IPS-NIHi7 (cell line): ENCODE results near the gene PON2.

ENCODE experiments used
- DNase-seq: peaks from one replicate; pipeline ENCODE4 v3.0.0; 2012; ENCODE audit warnings: mixed read lengths; ENCODE audit errors: extremely low spot score

The PON2 gene

GRCh38 chr7:95444796-95445195, 10.0 kb upstream of the PON2 start:
- DNase-seq = no peak

- no peak for DNase-seq
Measured at GRCh38 chr7:95441042-95441823, 6.4 kb upstream of the PON2 start.

- no peak for DNase-seq
Measured at GRCh38 chr7:95440394-95441038, 5.7 kb upstream of the PON2 start.

DNA sequence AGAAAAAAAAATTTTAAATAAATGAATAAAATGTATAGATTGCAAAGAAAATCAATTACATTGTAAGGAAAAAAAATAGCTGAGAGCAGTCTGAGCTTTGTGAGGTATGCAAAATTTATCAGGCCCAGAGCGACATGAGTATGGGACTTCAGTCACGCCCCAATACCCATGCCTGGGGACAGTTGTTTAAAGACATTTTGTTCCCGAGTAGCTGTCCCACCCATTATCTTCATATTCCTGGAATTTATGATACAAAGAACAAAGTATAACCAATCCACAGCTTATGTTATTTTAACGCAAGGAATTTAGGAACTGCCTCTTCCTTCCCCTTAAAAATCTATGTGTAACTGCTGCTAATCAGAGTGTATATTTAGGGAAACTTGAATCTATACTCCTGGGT, 1.6 kb upstream of the PON2 start:
- no peak for DNase-seq

- DNase-seq = no peak
Measured at GRCh38 chr7:95435422-95435780, 573 bp upstream of the PON2 start.

GRCh38 chr7:95433952-95434556, 774 bp downstream of the PON2 start:
- no peak for DNase-seq

DNA sequence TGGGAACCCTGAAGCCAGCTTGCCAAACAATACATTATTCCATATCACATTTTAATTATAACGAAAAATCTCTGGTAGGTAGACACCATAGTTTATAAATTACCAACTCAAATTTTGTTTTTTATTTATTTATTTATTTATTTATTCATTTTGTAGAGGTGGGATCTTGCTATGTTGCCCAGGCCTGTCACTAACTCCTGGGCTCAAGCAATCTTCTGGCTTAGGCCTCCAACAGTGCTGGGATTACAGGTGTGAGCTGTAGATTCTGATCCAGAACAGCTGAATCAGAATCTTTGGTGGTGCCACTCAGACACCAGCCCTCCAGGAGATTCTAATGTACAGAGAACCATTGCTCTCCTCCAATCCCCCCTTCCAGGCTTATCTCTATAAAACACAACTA, 1.7 kb downstream of the PON2 start:
- no peak for DNase-seq

DNA sequence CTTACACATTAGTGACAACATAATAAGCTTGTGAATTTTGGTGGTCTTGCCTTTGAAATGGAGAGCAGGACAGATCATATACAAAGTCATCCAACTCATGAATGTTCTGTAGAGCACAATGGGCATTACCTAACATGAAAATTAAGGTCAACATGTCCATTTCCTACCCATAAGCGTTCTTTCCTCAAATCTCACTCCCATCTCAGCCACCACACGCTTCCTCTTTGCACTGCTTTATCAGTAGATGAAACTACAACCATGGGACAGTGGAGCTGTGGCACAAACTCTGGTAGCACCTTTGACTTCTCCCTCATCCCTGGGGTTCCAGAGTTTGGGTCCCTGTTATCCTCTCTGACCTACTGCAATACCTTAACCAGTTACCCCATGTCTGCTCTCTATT, 2.2 kb downstream of the PON2 start:
- no peak for DNase-seq

GRCh38 chr7:95430864-95431263, 4.0 kb downstream of the PON2 start:
- DNase-seq = no peak

DNA sequence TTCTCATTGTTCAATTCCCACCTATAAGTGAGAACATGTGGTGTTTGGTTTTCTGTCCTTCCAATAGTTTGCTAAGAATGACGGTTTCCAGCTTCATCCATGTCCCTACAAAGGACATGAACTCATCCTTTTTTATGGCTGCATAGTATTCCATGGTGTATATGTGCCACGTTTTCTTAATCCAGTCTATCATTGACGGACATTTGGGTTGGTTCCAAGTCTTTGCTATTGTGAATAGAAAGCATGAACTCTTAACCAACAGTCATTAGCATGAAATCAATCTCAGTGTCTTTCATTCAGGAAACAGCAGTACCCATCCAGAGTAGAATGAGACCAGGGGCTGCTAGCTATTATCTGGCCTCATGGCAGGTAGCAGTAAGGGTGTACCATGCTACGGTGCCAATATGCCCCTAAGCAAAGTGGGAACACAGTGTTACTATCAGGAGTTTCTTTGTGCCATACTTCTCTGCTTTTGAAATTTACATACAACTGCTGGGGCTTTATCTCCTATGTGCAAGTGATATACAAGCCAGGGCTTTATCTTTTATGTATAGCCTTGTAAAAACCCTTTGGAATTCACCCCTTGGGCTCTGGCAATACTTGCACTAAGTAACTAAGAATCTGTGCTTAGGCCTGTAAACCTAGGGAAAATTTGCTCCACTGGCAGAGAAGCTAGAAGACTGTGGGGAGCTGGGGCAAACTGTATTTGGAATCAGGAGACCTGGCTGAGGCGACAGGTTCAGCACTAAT, 5.4 kb downstream of the PON2 start:
- DNase-seq = no peak

DNA sequence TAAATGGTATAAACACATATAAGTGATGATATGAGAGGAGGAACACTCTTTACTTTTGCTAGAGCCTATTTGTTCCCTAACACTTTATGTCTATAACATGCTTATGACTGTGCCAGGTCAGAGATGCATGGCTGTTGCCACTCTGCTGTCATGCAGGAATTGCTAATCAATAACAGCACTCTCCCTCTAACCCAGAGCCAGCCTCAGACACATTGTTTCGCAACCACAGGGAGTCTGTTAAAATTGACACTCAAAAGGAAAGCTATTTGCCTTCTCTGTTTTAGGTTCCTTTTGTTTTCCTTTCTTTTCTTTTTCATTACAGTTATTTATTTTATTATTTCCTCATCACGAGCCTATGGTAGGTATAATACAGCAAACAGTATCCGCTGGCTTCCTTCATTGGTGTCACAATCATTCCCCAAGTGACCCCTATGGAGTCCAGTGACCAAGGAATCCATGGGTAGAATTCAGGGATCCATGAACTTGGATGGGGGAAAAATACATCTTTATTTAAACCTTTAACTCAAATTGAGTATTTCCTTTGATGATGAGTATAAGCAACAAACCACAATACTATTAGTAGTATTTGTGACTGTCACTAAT, 6.8 kb downstream of the PON2 start:
- DNase-seq = no peak

GRCh38 chr7:95427166-95427565, 7.7 kb downstream of the PON2 start:
- DNase-seq = no peak

- no peak for DNase-seq
Measured at GRCh38 chr7:95425694-95426093, 9.1 kb downstream of the PON2 start.

- no peak for DNase-seq
Measured at GRCh38 chr7:95424716-95425115, 10.1 kb downstream of the PON2 start.

DNA sequence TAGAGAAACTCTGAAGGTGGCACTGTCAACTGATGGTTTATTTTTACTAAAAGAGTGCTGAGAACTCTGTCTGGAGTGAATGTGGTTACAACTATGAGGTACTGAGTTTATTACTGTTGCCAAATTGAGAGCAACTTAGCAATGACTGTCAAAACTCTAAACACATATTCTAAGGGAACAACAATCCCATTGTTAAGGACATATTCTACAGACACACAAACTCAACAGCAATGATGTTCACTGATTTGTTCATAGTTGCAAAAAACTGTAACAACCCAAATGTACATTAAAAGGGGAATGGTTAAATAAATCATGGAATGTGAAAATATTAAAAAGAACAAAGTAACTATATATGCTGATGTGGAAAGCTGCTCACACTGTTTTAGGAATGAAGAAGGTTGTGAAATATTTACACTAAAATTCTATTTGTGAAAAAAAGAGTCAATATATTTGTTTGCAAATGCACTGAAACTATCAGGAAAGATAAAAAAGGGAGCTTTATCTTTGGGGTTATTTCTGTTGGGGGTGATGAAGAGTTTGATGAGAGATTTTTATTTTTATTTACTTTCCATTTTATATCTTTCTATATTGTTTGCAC, 12.9 kb downstream of the PON2 start:
- DNase-seq = no peak

DNA sequence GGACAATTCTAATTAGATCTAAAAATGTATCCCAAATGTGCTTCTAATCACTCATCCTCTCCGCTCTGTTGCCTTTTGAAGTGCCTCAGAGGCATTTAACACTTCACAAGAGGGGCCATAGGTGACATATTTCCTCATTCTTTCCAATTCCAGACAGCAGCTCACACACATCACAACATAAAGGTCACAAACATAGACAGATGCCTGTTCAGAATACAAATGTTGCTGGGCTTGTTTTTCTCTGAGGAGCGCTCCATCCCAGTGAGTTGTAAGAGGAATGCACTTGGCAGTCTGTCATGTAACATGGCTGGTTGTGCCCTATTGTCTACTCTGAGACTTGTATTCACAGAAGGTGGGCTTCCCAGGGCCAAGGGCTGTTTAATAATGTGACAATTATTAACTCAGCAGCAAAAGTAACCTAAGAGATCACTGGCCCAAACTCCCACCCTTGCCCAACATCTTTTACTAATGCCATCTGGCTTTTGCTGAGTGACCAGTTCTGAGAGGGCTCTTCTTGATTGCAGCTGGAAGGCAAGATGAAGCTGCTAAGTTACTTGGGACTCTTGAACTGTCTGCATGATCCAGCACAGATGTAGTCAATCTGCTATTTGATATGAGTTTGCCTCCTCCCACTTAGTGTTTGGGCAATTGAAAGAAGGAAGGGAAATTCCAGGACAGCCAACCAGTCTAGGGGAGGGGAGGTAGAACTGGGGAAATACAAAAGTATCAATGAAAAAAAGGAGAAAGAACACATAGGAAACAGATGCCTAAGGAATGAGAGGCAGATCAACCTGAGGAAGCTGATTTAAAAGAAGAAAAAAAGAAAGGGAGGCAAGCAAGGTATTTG, 13.6 kb downstream of the PON2 start:
- DNase-seq = no peak

DNA sequence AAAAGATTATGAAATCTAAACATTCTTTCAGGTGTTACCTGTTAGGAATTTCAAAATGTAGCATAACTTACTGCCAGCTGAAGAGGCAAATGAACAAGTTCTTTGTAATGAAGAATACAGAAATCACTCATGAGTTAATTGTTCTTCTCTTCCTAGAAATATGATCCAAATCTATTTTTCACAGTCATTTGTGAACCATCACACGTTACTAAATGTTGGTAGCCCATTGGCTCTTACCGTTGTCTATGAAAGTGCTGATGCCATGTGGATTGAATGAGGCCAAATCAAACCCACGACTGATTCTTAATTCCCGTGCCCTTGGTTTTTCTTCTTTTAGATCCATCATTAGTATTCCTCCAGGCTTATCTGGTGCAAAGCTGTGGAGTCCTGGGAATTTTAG, 22.8 kb downstream of the PON2 start:
- DNase-seq = no peak

- DNase-seq = no peak
Measured at GRCh38 chr7:95411666-95412065, 23.2 kb downstream of the PON2 start.

DNA sequence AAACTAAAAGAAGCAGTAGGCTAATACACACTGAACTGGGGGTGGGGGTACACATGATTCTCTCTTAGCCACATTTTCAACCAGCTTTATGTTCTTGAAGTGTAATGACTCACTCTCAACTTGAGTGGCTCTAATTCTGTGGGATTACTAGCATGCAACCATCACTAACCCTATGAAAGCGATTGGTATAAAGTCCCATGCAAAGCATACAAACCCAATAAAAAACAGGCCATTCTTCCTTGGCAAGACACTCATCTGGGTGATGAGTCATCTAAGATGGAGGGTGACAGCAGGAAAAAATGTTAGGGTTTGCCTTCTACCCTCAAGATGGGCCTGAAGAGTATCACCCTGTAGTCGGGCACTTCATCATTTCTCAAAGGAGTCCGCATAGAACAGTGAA, 23.8 kb downstream of the PON2 start:
- DNase-seq = no peak

DNA sequence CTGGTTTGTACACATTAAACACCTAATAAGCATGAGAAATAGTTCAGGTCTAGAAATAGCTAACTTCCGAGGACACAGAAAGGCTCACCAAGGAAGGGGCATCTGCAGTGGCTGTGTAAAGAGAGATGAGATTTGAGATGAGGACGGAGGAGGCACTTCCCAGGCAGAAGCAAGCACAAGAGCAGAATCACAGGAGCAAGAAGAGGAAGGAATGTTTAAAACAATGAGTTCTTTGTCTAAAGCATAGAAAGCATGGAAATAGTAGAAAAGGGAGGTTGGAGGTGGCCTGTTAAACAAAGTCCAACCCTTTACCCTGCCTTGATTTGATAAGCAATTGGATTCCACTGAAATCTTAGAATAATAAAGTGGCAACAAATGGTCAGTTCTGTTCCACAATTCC, 27.1 kb downstream of the PON2 start:
- no peak for DNase-seq

- no peak for DNase-seq
Measured at GRCh38 chr7:95405800-95406199, 29.0 kb downstream of the PON2 start.
